ENCODE measurements around the gene CLTCL1.

CLTCL1 gene

DNA sequence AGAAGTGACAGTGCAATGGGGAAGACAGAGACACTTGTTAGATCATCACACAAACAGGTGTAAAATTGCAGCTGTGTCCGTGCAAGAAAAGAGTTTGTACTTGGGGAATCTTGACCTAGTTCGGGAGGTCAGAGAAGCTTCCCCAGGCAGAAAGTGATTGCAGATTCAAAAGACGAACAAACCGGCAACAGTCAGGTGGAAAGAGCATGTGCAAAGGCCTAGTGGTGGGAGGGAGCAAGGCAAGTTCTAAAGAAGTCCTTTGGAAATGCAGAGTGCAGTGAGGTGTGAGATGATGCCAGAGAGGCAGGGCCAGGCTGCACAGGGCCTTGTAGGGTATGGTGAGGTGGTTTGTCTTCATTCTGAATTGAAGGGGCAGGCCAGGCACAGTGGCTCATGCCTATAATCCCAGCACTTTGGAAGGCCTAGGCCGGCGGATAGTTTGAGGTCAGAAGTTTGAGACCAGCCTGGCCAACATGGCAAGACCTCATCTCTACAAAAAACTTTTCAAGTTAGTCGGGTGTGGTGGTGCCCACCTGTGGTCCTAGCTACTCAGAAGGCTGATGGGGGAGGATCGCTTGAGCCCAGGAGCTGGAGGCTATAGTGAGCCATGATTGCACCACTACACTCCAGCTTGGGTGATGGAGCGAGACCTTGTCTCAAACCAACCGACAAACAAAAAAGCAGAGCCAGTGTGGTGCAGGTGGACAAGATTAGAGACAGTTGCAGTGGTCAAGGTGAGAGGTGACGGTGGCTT, 145.1 kb downstream of the CLTCL1 start:
- H3K4me3 ChIP-seq (ENCODE audit: low read length), result no peak overlapping the region
- no peak overlapping the region for H2AFZ ChIP-seq (ENCODE audit: low read depth, low read length)
- H3K4me1 ChIP-seq (ENCODE audit: insufficient read depth, low read length), result peaks cover 4% of the 10 kb centered on the region
- H3K27me3 ChIP-seq (ENCODE audit: insufficient read depth, low read length), result peaks cover 53% of the 10 kb centered on the region
- peaks cover 12% of the 10 kb centered on the region for H3K36me3 ChIP-seq (ENCODE audit: insufficient read depth, low read length)
- H3K9me3 ChIP-seq (ENCODE audit: low read length), result peaks cover 4% of the 10 kb centered on the region

DNA sequence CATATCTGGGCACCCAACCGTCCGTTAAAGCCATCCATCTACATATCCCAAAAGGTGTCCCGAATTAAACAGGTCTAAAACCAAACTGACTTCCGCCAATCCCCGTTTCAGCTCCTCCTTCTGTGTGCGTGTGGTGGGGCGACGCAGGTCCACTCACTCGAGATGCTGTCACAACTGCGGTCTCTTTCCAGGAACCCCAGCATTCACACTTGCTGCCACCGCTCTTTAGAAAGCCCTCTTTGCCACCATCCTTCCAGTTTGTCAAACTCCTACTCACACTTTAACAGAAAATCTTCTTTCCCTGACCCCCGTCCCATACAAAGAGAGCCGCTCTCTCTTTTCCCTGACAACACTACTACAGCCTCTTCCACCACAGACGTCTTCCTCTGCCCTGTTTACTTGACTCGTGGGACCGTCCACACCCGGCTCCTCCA, 147.5 kb downstream of the CLTCL1 start:
- peaks cover 4% of the 10 kb centered on the region for H3K9me3 ChIP-seq (ENCODE audit: low read length)
- H3K4me3 ChIP-seq (ENCODE audit: low read length), result peak overlapping the region; percentile 96
- peaks cover 4% of the 10 kb centered on the region for H3K4me1 ChIP-seq (ENCODE audit: insufficient read depth, low read length)
- no peak overlapping the region for H2AFZ ChIP-seq (ENCODE audit: low read depth, low read length)
- H3K27me3 ChIP-seq (ENCODE audit: insufficient read depth, low read length), result peaks cover 30% of the 10 kb centered on the region
- peaks cover 36% of the 10 kb centered on the region for H3K36me3 ChIP-seq (ENCODE audit: insufficient read depth, low read length)

DNA sequence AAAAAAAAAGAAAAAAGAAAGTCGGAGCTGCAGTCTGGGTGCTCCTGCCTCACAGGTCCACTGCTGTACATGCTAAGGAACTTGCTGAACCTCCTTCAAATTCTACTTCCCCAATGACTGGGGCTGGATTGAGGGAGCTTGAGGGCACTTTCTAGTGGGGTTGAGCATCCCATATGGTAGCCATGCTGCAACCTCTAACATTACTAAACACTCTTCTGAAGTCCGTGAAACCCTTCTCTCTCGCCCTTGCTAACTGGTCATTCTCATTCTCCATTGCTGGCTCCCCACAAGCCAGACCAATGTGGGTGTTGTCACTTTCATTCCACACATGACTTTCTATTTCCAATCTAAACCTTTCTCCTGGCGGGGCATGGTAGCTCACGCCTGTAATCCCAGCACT, 148.3 kb downstream of the CLTCL1 start:
- Histone ChIP-seq H3K4me1 (ENCODE audit: insufficient read depth, low read length) (peaks cover 4% of the 10 kb centered on the region), H3K27me3 (ENCODE audit: insufficient read depth, low read length) (peaks cover 22% of the 10 kb centered on the region), H3K9me3 (ENCODE audit: low read length) (no peaks in the 10 kb centered on the region), H3K4me3 (ENCODE audit: low read length) (peak overlapping the region; percentile 96), H3K36me3 (ENCODE audit: insufficient read depth, low read length) (peaks cover 43% of the 10 kb centered on the region), H2AFZ (ENCODE audit: low read depth, low read length) (no peak overlapping the region)

DNA sequence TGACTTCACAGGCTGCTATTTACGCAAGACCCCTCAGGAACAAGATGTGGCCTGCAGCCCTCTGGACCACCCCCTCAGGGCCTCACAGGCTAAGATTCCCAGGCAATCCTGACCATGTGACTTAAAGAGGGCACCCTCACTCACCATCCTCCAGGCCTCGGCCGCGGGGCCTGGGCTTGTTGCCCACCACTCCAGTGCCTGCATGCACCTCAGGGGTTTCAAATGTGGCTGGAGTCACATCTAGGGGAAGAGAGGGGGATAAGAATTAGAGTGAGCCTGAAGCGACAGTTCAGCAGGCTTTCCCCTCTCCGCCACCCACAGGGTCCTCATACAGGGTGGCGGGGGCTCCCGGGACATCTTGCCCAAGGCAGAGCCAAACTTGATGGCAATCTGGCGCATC, 149.1 kb downstream of the CLTCL1 start:
- H3K36me3 ChIP-seq (ENCODE audit: insufficient read depth, low read length), result peaks cover 52% of the 10 kb centered on the region
- H3K4me3 ChIP-seq (ENCODE audit: low read length), result no peak overlapping the region

DNA sequence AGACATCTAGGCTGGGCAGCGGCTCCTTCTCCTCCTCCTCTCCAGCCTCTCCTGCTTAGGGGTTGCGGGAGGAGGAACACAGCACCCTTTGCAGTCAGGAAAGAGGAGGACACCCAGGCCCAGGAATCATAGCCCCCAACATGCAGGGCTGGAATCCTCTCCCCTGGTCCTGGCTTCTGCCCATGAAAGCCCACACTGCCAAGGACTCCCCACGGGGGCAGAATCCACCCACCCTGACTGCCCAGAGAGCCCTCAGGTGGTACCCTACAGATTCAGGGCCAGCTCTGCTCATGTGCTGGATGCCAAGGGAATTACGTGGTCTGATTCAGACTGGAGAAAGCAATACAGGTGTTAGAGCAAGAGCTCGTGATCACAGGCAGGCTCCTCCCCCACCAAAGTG, 151.5 kb downstream of the CLTCL1 start:
- H2AFZ ChIP-seq (ENCODE audit: low read depth, low read length), result no peak overlapping the region
- peaks cover 4% of the 10 kb centered on the region for H3K4me1 ChIP-seq (ENCODE audit: insufficient read depth, low read length)
- H3K4me3 ChIP-seq (ENCODE audit: low read length), result no peak overlapping the region
- H3K27me3 ChIP-seq (ENCODE audit: insufficient read depth, low read length), result no peaks in the 10 kb centered on the region
- no peaks in the 10 kb centered on the region for H3K9me3 ChIP-seq (ENCODE audit: low read length)
- peaks cover 71% of the 10 kb centered on the region for H3K36me3 ChIP-seq (ENCODE audit: insufficient read depth, low read length)

More for the DNA sequence above, 149.1 kb downstream of the CLTCL1 start:
- H3K27me3 ChIP-seq (ENCODE audit: insufficient read depth, low read length), result peaks cover 14% of the 10 kb centered on the region
- no peak overlapping the region for H2AFZ ChIP-seq (ENCODE audit: low read depth, low read length)
- no peaks in the 10 kb centered on the region for H3K9me3 ChIP-seq (ENCODE audit: low read length)
- H3K4me1 ChIP-seq (ENCODE audit: insufficient read depth, low read length), result peaks cover 4% of the 10 kb centered on the region

DNA sequence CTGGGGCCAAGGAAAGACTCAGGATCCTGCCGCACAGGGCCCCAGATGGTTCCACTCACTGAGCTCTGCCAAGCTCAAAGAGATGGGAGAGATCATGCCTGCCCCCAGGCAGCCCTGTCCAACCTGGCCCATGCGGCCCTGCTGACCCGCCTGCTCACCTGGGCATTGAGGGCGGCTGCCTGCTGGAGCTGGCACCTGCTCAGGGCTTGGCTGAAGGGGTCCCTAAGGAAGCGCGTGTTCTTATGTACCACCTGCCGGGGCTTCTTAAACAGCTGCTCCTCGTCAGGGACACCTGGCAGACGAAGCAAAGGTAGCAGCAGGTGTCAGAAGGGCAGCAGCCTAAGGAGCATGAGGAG, 152.5 kb downstream of the CLTCL1 start:
- Histone ChIP-seq H3K27me3 (ENCODE audit: insufficient read depth, low read length) (no peaks in the 10 kb centered on the region), H2AFZ (ENCODE audit: low read depth, low read length) (no peak overlapping the region), H3K9me3 (ENCODE audit: low read length) (no peaks in the 10 kb centered on the region), H3K4me1 (ENCODE audit: insufficient read depth, low read length) (peaks cover 4% of the 10 kb centered on the region), H3K36me3 (ENCODE audit: insufficient read depth, low read length) (peaks cover 80% of the 10 kb centered on the region), H3K4me3 (ENCODE audit: low read length) (no peak overlapping the region)

DNA sequence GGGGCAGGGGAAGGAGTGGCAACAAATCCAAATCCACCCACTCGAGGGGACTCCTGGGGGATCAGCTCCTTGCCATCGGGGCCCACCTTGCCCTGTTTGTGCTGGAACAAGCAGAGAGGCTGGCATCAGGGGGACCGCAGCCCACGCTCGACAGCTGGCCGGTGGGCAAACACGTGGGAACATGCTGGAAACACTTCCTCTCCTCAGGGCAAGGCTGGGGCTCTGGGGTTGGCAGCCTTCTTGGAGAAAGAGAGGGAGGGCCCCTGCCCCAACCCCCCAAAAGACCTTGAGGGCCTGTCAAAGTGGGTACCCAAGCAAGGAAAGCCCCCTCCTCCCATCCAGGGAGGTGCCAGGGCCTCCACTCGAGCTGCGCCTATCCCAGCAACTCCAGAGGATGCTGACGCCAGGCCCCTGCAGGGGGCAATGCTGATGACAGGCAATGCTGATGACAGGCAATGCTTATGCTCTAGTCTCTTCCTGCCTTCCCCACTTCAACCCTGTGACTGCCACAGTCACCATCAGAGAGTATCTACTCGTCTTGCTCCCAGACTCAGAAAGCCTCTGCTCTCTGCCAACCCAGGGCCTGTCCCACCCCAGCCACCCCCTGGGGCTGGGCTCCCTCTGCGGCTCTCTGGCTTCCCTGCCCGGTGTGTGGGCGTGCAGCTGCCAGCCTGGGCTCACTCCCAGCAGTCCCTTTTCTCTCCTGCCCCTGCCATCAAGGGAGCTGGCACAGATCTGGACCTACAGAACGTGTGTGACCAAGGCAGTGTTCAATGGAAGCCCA, 153.1 kb downstream of the CLTCL1 start:
- H3K36me3 ChIP-seq (ENCODE audit: insufficient read depth, low read length), result peaks cover 85% of the 10 kb centered on the region
- no peaks in the 10 kb centered on the region for H3K27me3 ChIP-seq (ENCODE audit: insufficient read depth, low read length)
- no peak overlapping the region for H3K4me3 ChIP-seq (ENCODE audit: low read length)

DNA sequence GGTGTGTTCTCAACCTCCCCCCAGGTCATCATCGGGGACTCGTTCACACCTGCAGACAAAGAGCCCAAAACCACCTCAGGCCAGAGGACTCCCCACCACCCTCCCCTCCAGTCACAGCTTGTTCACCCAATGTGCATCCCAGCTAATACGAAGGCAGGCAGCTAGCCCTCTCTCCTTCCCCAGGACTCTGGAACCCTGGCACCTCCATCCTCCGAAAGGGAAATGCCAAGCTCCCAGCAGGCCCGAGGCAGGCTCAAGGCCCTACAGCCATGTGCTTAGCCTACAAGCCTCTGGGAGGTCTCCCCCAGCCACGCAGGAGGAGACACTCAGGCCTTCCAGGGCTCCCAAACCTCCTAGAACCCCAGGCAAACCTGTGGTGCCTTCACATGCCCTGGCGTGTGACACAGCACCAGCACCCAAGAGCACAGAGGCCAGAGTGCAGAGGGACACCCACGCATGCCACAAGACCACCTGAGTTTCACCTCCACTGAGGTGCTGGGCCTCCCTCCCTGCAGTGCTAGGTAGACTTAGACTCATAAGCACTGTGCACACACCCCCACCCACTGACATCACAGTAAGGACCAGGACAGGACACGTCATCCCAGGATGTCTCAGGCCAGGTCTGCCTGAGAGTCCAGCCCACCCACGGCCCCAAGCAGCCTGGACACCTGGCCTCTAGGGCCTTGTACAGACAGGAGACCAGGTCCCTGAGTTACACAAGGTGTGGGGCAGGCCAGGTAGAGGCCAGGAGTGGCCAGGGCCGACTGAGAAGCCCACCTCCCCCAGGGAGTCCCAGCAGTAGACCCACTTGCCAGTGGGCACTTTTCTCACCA, 153.9 kb downstream of the CLTCL1 start:
- Histone ChIP-seq H3K4me3 (ENCODE audit: low read length) (no peak overlapping the region), H3K36me3 (ENCODE audit: insufficient read depth, low read length) (peaks cover 93% of the 10 kb centered on the region), H3K27me3 (ENCODE audit: insufficient read depth, low read length) (no peaks in the 10 kb centered on the region), H3K9me3 (ENCODE audit: low read length) (no peaks in the 10 kb centered on the region), H3K4me1 (ENCODE audit: insufficient read depth, low read length) (no peaks in the 10 kb centered on the region), H2AFZ (ENCODE audit: low read depth, low read length) (no peak overlapping the region)

More for the DNA sequence above, 153.1 kb downstream of the CLTCL1 start:
- Histone ChIP-seq H3K9me3 (ENCODE audit: low read length) (no peaks in the 10 kb centered on the region), H2AFZ (ENCODE audit: low read depth, low read length) (no peak overlapping the region), H3K4me1 (ENCODE audit: insufficient read depth, low read length) (no peaks in the 10 kb centered on the region)

DNA sequence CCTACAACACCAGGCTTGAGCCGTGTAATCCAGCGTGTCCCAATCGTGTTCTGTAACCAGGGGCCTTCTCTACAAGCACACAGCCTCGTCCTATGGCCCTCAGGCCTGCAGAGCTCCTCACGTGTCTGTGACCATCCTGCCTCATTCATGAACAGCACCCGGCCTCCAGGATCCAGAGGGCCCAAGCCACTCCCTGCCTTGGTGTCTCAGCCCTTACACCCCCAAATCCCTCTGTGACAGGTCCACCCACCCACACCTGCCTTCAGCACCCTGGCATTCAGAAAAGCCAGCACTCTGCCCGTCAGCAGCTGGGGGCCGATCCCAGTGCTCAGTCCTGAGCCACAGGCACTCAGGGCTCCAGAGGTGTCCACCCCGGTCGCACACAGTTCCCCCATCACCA, 154.6 kb downstream of the CLTCL1 start:
- Histone ChIP-seq H3K4me1 (ENCODE audit: insufficient read depth, low read length) (no peaks in the 10 kb centered on the region), H3K9me3 (ENCODE audit: low read length) (no peaks in the 10 kb centered on the region), H3K36me3 (ENCODE audit: insufficient read depth, low read length) (peaks cover 90% of the 10 kb centered on the region), H2AFZ (ENCODE audit: low read depth, low read length) (no peak overlapping the region), H3K4me3 (ENCODE audit: low read length) (no peak overlapping the region), H3K27me3 (ENCODE audit: insufficient read depth, low read length) (no peaks in the 10 kb centered on the region)

DNA sequence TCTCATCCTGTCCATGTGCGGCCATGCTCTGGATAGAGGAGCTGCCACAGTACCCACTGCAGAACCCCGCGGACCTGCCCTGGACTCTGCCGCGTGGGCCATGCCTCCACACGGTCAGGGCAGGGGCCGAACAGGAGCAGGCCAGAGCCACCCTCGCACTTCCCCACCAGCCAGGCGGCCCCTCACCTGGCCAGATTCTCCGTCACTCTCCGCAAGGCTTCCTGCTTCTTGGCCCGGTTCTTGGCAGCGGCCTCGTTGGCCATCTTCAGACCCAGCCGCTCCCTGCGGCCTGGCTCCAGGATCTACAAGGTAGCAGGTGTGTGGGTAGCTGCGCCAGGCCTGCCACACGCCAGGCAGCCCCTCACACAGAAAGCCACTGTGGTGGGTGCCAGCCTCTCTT, 156.6 kb downstream of the CLTCL1 start:
- Histone ChIP-seq H3K27me3 (ENCODE audit: insufficient read depth, low read length) (no peaks in the 10 kb centered on the region), H3K4me1 (ENCODE audit: insufficient read depth, low read length) (no peaks in the 10 kb centered on the region), H3K4me3 (ENCODE audit: low read length) (no peak overlapping the region), H2AFZ (ENCODE audit: low read depth, low read length) (no peak overlapping the region), H3K9me3 (ENCODE audit: low read length) (no peaks in the 10 kb centered on the region), H3K36me3 (ENCODE audit: insufficient read depth, low read length) (peaks cover 77% of the 10 kb centered on the region)

DNA sequence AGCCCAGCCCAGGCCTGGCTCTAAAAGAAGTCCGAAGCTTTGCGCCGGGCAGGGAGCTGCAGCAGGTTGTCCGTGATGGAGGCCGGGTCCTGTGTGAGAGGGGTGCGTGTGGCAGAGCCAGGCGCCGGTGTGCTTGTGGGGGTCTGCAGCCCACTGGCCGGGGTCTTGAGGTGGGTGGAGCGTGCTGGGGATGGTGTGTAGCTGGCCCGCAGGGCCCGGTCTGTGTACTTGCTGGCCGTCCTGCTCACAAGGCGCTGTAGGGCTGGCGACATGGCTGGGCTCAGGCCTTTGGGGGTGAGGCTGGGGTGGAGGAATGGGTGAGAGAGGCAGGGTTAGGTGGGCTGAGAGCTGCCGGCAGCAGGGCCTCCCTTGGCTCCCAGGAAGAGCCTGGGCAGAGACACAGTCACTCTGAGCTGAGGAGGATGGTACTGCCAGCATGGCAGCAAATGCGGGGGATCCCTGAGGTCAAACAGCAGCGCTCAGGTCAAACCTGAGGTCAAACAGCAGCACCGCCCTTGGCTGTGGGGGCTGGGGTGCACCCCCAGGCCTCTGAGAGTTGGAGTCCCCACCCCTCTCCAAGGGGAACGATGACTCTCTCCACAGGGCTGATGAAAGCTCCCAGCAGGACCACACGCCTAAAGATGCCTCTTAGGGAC, 157.2 kb downstream of the CLTCL1 start:
- H2AFZ ChIP-seq (ENCODE audit: low read depth, low read length), result no peak overlapping the region
- H3K36me3 ChIP-seq (ENCODE audit: insufficient read depth, low read length), result peaks cover 71% of the 10 kb centered on the region
- H3K4me3 ChIP-seq (ENCODE audit: low read length), result no peak overlapping the region
- H3K4me1 ChIP-seq (ENCODE audit: insufficient read depth, low read length), result no peaks in the 10 kb centered on the region
- no peaks in the 10 kb centered on the region for H3K9me3 ChIP-seq (ENCODE audit: low read length)
- H3K27me3 ChIP-seq (ENCODE audit: insufficient read depth, low read length), result no peaks in the 10 kb centered on the region

DNA sequence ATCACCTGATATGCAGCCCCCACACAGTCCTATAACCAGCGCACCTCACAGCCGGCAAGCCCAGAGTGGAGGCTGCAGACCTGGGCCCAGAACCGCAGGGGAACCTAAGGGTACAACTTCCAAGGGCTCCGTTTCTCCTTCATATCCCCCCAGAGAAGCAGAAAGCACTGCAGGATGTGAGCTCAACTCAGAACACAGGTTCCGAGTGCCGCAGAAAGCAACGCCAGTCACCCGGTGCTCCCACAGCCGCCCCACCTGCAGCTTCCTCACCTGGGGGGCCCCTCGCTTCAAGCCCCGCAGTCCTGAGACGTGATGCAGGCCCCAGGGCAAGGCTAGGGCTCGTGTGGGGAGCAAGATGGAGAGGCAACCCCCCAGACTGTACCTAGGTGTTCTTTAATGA, 158.0 kb downstream of the CLTCL1 start:
- Histone ChIP-seq H3K27me3 (ENCODE audit: insufficient read depth, low read length) (no peaks in the 10 kb centered on the region), H3K4me3 (ENCODE audit: low read length) (no peak overlapping the region), H3K9me3 (ENCODE audit: low read length) (no peaks in the 10 kb centered on the region), H2AFZ (ENCODE audit: low read depth, low read length) (no peak overlapping the region), H3K4me1 (ENCODE audit: insufficient read depth, low read length) (no peaks in the 10 kb centered on the region), H3K36me3 (ENCODE audit: insufficient read depth, low read length) (peaks cover 63% of the 10 kb centered on the region)
